ENCODE measurements around the gene COL28A1.

- TF ChIP-seq GABPA (IDR thresholded peaks at IDR 0.05 in 1 of 2, conservative IDR thresholded peaks at IDR 0.05 in 1 of 2) (no peak), YY1 (IDR thresholded peaks at IDR 0.05) (no peak), JUND (IDR thresholded peaks at IDR 0.05) (no peak), MAX (IDR thresholded peaks at IDR 0.05) (no peak), FOXA1 (IDR thresholded peaks at IDR 0.05) (no peak)
- TF ChIP-seq, protein P1, sequence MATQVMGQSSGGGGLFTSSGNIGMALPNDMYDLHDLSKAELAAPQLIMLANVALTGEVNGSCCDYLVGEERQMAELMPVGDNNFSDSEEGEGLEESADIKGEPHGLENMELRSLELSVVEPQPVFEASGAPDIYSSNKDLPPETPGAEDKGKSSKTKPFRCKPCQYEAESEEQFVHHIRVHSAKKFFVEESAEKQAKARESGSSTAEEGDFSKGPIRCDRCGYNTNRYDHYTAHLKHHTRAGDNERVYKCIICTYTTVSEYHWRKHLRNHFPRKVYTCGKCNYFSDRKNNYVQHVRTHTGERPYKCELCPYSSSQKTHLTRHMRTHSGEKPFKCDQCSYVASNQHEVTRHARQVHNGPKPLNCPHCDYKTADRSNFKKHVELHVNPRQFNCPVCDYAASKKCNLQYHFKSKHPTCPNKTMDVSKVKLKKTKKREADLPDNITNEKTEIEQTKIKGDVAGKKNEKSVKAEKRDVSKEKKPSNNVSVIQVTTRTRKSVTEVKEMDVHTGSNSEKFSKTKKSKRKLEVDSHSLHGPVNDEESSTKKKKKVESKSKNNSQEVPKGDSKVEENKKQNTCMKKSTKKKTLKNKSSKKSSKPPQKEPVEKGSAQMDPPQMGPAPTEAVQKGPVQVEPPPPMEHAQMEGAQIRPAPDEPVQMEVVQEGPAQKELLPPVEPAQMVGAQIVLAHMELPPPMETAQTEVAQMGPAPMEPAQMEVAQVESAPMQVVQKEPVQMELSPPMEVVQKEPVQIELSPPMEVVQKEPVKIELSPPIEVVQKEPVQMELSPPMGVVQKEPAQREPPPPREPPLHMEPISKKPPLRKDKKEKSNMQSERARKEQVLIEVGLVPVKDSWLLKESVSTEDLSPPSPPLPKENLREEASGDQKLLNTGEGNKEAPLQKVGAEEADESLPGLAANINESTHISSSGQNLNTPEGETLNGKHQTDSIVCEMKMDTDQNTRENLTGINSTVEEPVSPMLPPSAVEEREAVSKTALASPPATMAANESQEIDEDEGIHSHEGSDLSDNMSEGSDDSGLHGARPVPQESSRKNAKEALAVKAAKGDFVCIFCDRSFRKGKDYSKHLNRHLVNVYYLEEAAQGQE (IDR thresholded peaks at IDR 0.05), result no peak
- TF ChIP-seq, protein P2, sequence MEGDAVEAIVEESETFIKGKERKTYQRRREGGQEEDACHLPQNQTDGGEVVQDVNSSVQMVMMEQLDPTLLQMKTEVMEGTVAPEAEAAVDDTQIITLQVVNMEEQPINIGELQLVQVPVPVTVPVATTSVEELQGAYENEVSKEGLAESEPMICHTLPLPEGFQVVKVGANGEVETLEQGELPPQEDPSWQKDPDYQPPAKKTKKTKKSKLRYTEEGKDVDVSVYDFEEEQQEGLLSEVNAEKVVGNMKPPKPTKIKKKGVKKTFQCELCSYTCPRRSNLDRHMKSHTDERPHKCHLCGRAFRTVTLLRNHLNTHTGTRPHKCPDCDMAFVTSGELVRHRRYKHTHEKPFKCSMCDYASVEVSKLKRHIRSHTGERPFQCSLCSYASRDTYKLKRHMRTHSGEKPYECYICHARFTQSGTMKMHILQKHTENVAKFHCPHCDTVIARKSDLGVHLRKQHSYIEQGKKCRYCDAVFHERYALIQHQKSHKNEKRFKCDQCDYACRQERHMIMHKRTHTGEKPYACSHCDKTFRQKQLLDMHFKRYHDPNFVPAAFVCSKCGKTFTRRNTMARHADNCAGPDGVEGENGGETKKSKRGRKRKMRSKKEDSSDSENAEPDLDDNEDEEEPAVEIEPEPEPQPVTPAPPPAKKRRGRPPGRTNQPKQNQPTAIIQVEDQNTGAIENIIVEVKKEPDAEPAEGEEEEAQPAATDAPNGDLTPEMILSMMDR (IDR thresholded peaks at IDR 0.05; ENCODE audit: low read depth, low read length, missing input control), result no peak
Measured at GRCh38 chr7:7446616-7447015, 89.1 kb downstream of the COL28A1 start.

Measured in liver (tissue), 3 donors.